GM19239 (cell line): ENCODE results near the gene TMEM185B.
"Not testable (repeated sequence)": the region's sequence is repeated elsewhere in the genome, so short reads cannot be mapped to it uniquely, and the experiment has no call there.

Experiments
- DNase-seq: peaks from one replicate; pipeline ENCODE4 v3.0.0; 2011; ENCODE audit warnings: low spot score; ENCODE audit not compliant: insufficient read length
- FAIRE-seq: peaks from 2 replicates; lab custom pipeline; 2011; peaks lifted over from hg19 to GRCh38; lab: Jason Lieb, UNC

The TMEM185B gene

DNA sequence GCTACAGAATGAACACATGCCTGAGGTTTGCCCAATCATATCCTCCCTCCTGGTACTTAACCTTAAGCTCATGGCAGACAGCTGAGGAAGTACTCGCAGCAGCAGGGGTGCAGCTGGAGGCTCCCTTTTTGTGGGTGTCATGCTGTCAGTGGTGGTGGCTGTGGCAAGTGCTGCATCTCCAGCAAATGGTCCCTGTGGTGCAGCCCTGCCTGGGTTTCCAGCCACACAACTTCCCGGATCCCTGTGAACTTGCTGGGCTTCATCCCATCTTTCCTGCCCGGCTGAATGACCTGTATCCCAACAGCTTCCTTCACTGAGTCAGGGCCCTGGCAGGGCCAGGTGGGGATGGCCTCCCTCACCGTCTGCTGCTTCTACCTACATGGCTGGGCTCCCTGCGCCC lies 5.0 kb downstream of the TMEM185B start:
- DNase-seq, result no peak
- FAIRE-seq, result no peak

DNA sequence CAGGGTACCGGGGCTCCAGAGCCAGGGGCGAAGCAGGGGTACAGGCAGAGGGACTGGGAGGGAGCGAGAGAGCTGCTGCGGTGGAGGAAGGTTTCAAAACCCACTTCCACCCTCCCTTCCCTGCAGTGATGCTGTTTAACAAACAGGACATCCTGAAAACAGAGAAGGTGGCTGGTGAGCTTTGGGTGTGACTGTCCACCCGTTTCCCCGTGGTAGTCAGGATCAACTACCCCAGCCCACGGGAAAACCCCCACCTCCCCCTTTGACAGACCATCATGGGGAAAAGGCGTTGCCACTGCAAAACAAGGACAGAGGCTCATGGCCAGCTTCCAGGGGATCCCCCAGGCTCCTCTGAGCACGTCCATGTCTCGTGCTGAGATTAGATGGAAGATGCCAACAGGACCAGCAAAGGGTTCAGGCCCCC lies 12.9 kb downstream of the TMEM185B start:
- DNase-seq (no peak), FAIRE-seq (no peak)

DNA sequence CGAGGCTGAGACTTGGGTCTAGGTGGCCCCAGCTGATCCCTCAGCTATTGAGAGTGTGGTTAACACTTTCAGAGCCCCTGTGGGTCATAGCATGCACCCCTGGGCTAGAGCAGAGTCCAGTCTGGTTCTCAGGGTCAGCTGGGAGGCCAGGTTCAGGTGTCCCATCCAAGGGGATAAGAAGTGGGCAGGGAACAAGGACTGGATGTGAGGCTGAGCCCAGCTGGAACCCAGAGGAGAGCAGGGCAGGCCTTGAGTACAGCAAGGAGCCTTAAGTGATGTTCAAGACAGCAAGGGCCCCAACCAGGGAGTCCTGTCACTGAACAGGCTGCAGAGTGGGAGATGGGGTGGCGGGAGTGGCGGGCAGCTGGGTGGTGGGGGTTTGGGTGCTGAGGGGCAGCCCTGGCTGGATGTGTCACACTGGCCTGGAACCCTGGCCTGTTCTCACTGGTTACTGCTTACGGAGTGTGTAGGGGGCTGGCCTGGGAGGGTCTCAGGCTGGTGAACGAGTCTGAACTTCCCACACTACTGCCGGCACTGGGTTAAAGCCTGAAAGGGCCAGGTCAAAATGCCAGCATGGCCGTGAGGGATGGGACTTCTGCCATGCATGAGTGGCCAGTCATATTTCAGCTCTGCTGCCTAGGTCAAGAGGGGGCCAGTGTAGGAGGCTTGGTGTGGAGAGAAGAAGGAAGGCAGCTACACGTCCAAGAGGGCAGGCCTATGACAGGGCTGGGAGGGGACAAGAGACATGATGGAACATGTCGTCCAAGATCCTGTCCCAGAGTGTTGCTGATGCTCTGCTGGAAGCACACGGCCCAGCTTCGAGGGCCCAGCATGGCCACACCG lies 13.6 kb downstream of the TMEM185B start:
- no peak for FAIRE-seq

GRCh38 chr2:120208381-120209353 lies 14.5 kb downstream of the TMEM185B start:
- DNase-seq, result no peak
- FAIRE-seq, result no peak

More for the DNA sequence above, 13.6 kb downstream of the TMEM185B start:
- no peak for DNase-seq

GRCh38 chr2:120206022-120206581 lies 17.1 kb downstream of the TMEM185B start:
- FAIRE-seq, result no peak
- DNase-seq, result no peak

DNA sequence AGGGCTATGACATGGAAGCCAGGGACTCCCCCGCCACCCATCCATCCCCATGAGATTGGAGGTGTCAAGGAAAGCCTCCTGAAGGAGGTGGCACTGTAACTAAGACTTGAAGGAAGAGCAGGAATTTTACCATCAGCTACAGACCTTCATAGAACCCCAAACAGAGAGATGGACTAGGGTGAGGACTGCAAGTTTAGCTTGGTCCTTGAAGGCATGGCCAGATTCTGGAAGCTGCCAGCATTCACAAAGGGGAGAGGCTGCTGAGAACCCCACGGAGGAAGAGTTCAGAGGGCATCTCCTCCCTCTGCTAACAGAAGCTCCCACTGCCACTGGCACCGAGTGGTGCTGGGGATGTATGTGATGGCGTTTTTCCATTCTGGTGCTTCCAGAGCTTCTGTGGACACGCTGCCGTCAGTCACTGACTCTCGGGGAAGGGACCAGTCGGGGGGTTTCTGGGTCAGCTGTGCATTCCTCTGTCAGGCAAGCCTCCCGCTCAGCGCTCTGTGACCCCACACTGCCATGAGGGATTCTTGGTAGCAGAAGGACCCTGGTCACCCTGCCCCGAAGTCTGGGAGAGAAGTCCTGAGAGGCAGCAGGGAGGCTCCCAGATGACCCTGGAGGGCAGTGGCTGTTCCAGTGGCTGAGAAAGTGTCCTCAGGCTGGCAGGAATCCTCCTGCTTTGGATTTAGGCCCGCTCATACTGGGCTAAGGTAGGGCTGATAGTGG lies 18.1 kb downstream of the TMEM185B start:
- FAIRE-seq (no peak), DNase-seq (no peak)

DNA sequence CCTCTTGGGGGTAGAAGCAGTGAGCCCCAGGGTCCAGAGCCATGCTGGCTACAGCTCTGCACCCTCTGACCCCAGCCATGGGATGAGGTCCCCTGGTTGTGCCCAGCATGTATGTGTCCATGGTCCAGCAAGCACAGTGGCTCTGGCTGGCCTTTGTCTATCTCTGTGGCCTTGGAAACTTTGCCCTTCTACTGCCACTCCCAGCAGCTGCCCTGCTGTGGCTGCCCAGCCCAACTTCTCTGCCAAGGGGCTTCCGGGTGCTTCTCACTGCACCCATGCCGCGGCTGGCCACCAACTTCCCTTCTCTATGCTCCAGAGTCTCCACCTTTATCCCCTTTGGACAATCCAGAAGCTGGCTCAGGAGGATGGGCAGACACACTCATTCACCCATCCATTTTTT lies 18.8 kb downstream of the TMEM185B start:
- no peak for FAIRE-seq

GRCh38 chr2:120204022-120204405 lies 19.2 kb downstream of the TMEM185B start:
- DNase-seq (no peak), FAIRE-seq (no peak)

More for the DNA sequence above, 18.8 kb downstream of the TMEM185B start:
- no peak for DNase-seq

GRCh38 chr2:120203251-120204021 lies 19.8 kb downstream of the TMEM185B start:
- DNase-seq (no peak), FAIRE-seq (no peak)

DNA sequence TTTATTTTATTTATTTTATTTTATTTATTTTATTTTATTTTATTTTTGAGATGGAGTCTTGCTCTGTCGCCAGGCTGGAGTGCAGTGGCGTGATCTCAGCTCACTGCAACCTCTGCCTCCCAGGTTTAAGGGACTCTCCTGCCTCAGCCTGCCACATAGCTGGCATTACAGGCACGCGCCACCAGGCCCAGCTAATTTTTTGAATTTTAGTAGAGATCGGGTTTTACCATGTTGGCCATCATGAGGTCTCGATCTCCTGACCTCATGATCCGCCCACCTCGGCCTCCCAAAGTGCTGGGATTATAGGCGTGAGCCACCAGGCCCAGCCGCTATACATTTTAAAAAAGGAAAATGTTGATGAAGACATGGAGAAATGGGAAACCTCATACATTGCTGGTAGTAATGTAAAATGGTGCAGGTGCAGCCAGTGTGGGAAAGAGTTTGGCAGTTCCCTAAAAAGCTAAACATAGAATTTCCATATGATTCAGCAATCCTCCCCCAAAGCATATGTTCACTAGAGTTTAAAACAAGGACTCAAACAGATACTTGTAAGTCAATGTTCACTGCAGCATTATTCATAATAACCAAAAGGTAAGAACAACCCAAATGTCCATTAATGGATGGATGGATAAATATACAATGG lies 23.3 kb downstream of the TMEM185B start:
- not testable (repeated sequence) for FAIRE-seq

GRCh38 chr2:120195553-120195952 lies 27.6 kb downstream of the TMEM185B start:
- DNase-seq (no peak), FAIRE-seq (no peak)

More for the DNA sequence above, 23.3 kb downstream of the TMEM185B start:
- not testable (repeated sequence) for DNase-seq

GRCh38 chr2:120192280-120192679 lies 30.9 kb downstream of the TMEM185B start:
- no peak for FAIRE-seq
- DNase-seq, result no peak

- DNase-seq (no peak), FAIRE-seq (no peak)
Measured at GRCh38 chr2:120189189-120189588, 34.0 kb downstream of the TMEM185B start.

DNA sequence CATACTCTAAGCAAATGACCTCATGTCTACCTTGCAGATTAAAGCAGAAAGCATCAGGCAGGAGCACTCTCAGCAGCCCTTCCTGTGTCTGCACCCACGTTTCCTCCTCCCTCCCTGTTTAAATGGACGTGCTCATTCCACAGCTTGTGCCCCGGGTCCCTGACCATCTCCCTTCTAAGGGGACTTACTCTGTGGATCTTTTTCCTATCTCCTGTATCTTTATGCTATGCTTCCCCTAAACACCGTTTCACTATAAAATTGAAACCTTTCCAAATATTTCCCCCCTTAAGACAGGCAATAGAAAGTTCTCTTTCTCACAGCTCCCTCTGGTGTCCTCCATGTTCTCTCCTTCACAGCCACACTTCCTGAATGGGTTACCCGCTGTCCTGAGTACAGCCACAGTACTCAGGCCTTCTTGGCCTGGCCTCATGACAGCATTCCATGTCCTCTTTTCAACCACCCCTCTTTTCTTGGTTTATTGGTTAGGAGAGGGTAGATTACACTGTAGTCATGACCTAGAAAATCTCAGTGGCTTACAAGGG lies 41.1 kb downstream of the TMEM185B start:
- DNase-seq, result no peak

GRCh38 chr2:120180066-120180465 lies 43.1 kb downstream of the TMEM185B start:
- no peak for DNase-seq
- no peak for FAIRE-seq

More for the DNA sequence above, 41.1 kb downstream of the TMEM185B start:
- FAIRE-seq, result no peak

DNA sequence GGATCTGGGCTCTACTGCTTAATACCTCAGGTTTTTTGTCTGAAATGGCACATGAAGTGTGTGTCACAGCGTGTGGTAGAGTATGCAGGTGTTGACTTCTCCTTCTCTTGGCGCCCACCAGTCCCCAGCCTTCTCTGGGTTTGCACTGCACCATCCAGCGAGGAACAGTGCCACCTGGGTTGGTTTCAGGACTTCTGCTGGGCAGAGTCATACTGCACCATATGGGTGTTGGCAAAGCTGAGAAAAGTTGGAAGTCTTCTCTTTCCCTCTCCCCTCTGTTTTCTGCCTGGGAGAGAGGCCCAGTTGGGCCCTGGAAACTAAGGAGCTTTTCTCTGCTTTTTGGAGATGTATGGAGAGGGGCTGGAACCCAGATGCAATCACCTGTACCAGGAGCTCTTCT lies 43.8 kb downstream of the TMEM185B start:
- FAIRE-seq, result no peak

GRCh38 chr2:120177973-120178372 lies 45.2 kb downstream of the TMEM185B start:
- FAIRE-seq (no peak), DNase-seq (no peak)

More for the DNA sequence above, 43.8 kb downstream of the TMEM185B start:
- no peak for DNase-seq

DNA sequence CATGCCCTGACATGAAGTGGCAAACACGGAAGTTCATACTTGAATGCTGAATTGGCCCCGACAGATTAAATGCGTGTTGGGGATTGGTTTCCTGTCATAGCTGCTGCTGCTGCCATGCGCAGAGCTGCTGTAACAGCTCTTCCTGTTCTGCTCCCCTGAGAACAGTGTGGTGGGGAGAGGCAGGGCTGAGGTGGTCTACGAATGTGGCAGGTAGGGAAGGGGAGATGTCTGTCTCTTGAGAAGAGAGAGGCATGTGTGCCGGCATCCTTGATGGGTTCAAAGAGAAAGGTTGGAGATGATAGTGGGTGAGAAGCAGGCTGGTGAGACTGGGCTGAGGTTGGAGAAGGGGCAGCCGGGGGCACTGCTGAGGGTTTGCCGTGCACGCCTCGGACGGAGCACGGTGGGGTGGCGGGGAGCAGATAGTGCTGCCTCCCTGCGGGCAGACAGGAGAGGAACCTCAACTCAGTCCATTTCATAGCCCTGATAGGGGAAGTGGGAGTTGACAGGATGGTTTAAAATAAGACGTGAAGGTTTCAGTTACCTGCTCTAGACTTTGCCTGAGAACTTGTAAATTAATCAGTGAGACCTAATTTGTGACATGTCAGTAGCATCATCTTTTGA lies 46.1 kb downstream of the TMEM185B start:
- peak; percentile 98 for FAIRE-seq

More for the DNA sequence above, 46.1 kb downstream of the TMEM185B start:
- DNase-seq, result peak; percentile 63
